Ovary (tissue), 3 donors: ENCODE results near the gene CD63.

Experiments
- CTCF ChIP-seq, 3 donors: fragments of 450-650 bp in 2 of 3; fragments of 200-600 bp in 1 of 3; IDR thresholded peaks; one replicate each; pipeline versions ENCODE4 v1.5.1 to v1.8.0; 2016 to 2022; ENCODE audit warnings: antibody characterized with exemption in 3 of 3, mild to moderate bottlenecking in 1 of 3
- EP300 ChIP-seq: sonication (generic); formaldehyde crosslinking; IDR thresholded peaks from one replicate; pipeline ENCODE4 v1.6.1; 2017; ENCODE audit warnings: antibody characterized with exemption
- POLR2A ChIP-seq: fragments of 450-650 bp; IDR thresholded peaks from one replicate; pipeline ENCODE4 v1.6.1; 2017; ENCODE audit warnings: antibody characterized with exemption, mild to moderate bottlenecking, moderate library complexity
- donor health status: DM: no; HTN: no; CAD: no.

- TF ChIP-seq CTCF (IDR thresholded peaks at IDR 0.05) (no peak), EP300 (no peak), POLR2A (no peak)
Observed at GRCh38 chr12:55746174-55746912, 17.5 kb upstream of the CD63 start.
